ENCODE measurements around the gene IQGAP2. TPM values are rescaled to one million over a fixed set of nuclear protein-coding genes. Genes with fewer than 3 reads are reported as not detected.

The IQGAP2 gene
- total RNA-seq, 4 donors from 2014 or later, result 46.8 to 121 (median 97.0) TPM

- DNase-seq, result no peak
- in situ Hi-C loops (cut with MboI; ENCODE audit: low pct_ligation_motif_present in 1 of 4, low pct_unique_long_range_greater_than_20kb in 1 of 4, low sequenced_read_pairs in 3 of 4) (loop anchor here in 3 of 4 donors (10.0 to 25.0 kb wide), 2 partner anchors 131 to 138 kb away; no protein-coding TSS in a partner anchor), intact Hi-C loops (cut with DNase I; ENCODE audit: low total_unique reads) (no loop called here)
- H3K4me1 ChIP-seq, result peaks cover 0 to 37% (median 10%) of the 10 kb centered on the region in 4 donors
- no peaks in the 10 kb centered on the region for H3K27me3 ChIP-seq
- H3K27ac ChIP-seq, result no peak overlapping the region
- no peaks in the 10 kb centered on the region for H3K9me3 ChIP-seq
- TF ChIP-seq CTCF (IDR thresholded peaks at IDR 0.05) (no peak), POLR2A (IDR thresholded peaks at IDR 0.05) (no peak), POLR2AphosphoS5 (IDR thresholded peaks at IDR 0.05) (no peak), EP300 (IDR thresholded peaks at IDR 0.05; ENCODE audit: low read depth) (no peak)
- WGBS, 2 donors (ENCODE audit: low coverage in 1 of 2), result 83 to 88% methylated on average over 1 of the region's 1 CpG
- H3K4me3 ChIP-seq, result no peak overlapping the region
- H3K36me3 ChIP-seq, result no peaks in the 10 kb centered on the region
These were observed 3.6 kb downstream of the IQGAP2 start for GRCh38 chr5:76406673-76407072.

GRCh38 chr5:76408104-76408654 lies 5.1 kb downstream of the IQGAP2 start:
- Histone ChIP-seq H3K27ac (no peak overlapping the region), H3K27me3 (no peaks in the 10 kb centered on the region), H3K9me3 (no peaks in the 10 kb centered on the region), H3K36me3 (no peaks in the 10 kb centered on the region), H3K4me3 (no peak overlapping the region), H3K4me1 (peaks cover 0 to 33% (median 8%) of the 10 kb centered on the region in 4 donors)
- in situ Hi-C loops (cut with MboI; ENCODE audit: low pct_ligation_motif_present in 1 of 4, low pct_unique_long_range_greater_than_20kb in 1 of 4, low sequenced_read_pairs in 3 of 4), result loop anchor here in 3 of 4 donors (10.0 to 25.0 kb wide), 2 partner anchors 129 to 137 kb away; no protein-coding TSS in a partner anchor
- no peak for DNase-seq
- intact Hi-C loops (cut with DNase I; ENCODE audit: low total_unique reads), result no loop called here
- TF ChIP-seq POLR2A (IDR thresholded peaks at IDR 0.05), result no peak
- TF ChIP-seq CTCF (IDR thresholded peaks at IDR 0.05), result no peak
- no peak for TF ChIP-seq EP300 (IDR thresholded peaks at IDR 0.05; ENCODE audit: low read depth)
- no peak for TF ChIP-seq POLR2AphosphoS5 (IDR thresholded peaks at IDR 0.05)
- WGBS, 2 donors (ENCODE audit: low coverage in 1 of 2), result 73 to 88% methylated on average over 2 to 7 of the region's 7 CpGs

- Histone ChIP-seq H3K4me3 (no peak overlapping the region), H3K36me3 (no peaks in the 10 kb centered on the region), H3K27ac (no peak overlapping the region), H3K4me1 (peaks cover 0 to 17% (median 0%) of the 10 kb centered on the region in 4 donors), H3K9me3 (no peaks in the 10 kb centered on the region), H3K27me3 (no peaks in the 10 kb centered on the region)
- DNase-seq, result no peak
- in situ Hi-C loops (cut with MboI; ENCODE audit: low pct_ligation_motif_present in 1 of 4, low pct_unique_long_range_greater_than_20kb in 1 of 4, low sequenced_read_pairs in 3 of 4), result loop anchor here in 2 of 4 donors (25.0 kb wide), 1 partner anchor 125 kb away; no protein-coding TSS in a partner anchor
- TF ChIP-seq POLR2AphosphoS5 (IDR thresholded peaks at IDR 0.05) (no peak), CTCF (IDR thresholded peaks at IDR 0.05) (no peak), POLR2A (IDR thresholded peaks at IDR 0.05) (no peak), EP300 (IDR thresholded peaks at IDR 0.05; ENCODE audit: low read depth) (no peak)
- intact Hi-C loops (cut with DNase I; ENCODE audit: low total_unique reads), result no loop called here
These were observed 9.4 kb downstream of the IQGAP2 start for GRCh38 chr5:76412511-76412910.

- Histone ChIP-seq H3K27ac (no peak overlapping the region), H3K4me3 (no peak overlapping the region), H3K36me3 (no peaks in the 10 kb centered on the region), H3K4me1 (peaks cover 0 to 12% (median 0%) of the 10 kb centered on the region in 4 donors), H3K9me3 (no peaks in the 10 kb centered on the region), H3K27me3 (no peaks in the 10 kb centered on the region)
- DNase-seq, result no peak
- TF ChIP-seq POLR2A (IDR thresholded peaks at IDR 0.05), result no peak
- TF ChIP-seq EP300 (IDR thresholded peaks at IDR 0.05; ENCODE audit: low read depth), result no peak
- no peak for TF ChIP-seq POLR2AphosphoS5 (IDR thresholded peaks at IDR 0.05)
- no peak for TF ChIP-seq CTCF (IDR thresholded peaks at IDR 0.05)
- in situ Hi-C loops (cut with MboI; ENCODE audit: low pct_ligation_motif_present in 1 of 4, low pct_unique_long_range_greater_than_20kb in 1 of 4, low sequenced_read_pairs in 3 of 4), result loop anchor here in 2 of 4 donors (25.0 kb wide), 1 partner anchor 124 kb away; no protein-coding TSS in a partner anchor
- WGBS, 2 donors (ENCODE audit: low coverage in 1 of 2), result 88 to 100% methylated on average over 2 to 5 of the region's 5 CpGs
- intact Hi-C loops (cut with DNase I; ENCODE audit: low total_unique reads), result no loop called here
These were observed 10.7 kb downstream of the IQGAP2 start for GRCh38 chr5:76413746-76414145.

Data from transverse colon (tissue), 4 donors.